HepG2 (cell line): ENCODE measurements around the gene PLPPR3. TPM values are rescaled to one million over a fixed set of nuclear protein-coding genes. Genes with fewer than 3 reads are reported as not detected.

Source experiments
- HNRNPLL ChIP-seq: fragments of 200-400 bp; formaldehyde crosslinking; IDR thresholded peaks from 2 replicates; pipeline ENCODE4 v1.6.1; 2017; ENCODE audit warnings: mild to moderate bottlenecking, low read depth, low read length; ENCODE audit not compliant: poor library complexity, severe bottlenecking
- IKZF4 ChIP-seq: sonication (generic); formaldehyde crosslinking; IDR thresholded peaks from 2 replicates; pipeline ENCODE4 v1.5.1; 2020; ENCODE audit warnings: borderline replicate concordance, mild to moderate bottlenecking, low read depth, missing genetic modification reagents; ENCODE audit errors: not compliant biosample characterization
- JUN ChIP-seq: sonication (generic); formaldehyde crosslinking; IDR thresholded peaks from 2 replicates; pipeline ENCODE4 v1.4.0; 2020; ENCODE audit warnings: mild to moderate bottlenecking, missing genetic modification reagents
- KLF16 ChIP-seq, 2 experiments: sonication (generic) in 1 of 2; formaldehyde crosslinking in 1 of 2; IDR thresholded peaks; 2 replicates each; pipeline versions ENCODE4 v1.6.1 to v1.8.0; 2016 to 2023; ENCODE audit warnings: missing genetic modification reagents in 2 of 2, missing compliant biosample characterization in 1 of 2
- MED8 ChIP-seq: sonication (generic); formaldehyde crosslinking; IDR thresholded peaks from 2 replicates; pipeline ENCODE4 v1.8.1; 2023; ENCODE audit warnings: mild to moderate bottlenecking, missing genetic modification reagents; ENCODE audit not compliant: insufficient replicate concordance
- NBN ChIP-seq: fragments of 450-650 bp; conservative IDR thresholded peaks from 2 replicates; pipeline ENCODE4 v1.6.1; 2017
- SIX1 ChIP-seq: sonication (generic); formaldehyde crosslinking; IDR thresholded peaks from 2 replicates; pipeline ENCODE4 v1.4.0; 2020; ENCODE audit warnings: missing genetic modification reagents, borderline replicate concordance
- TEAD3 ChIP-seq: optimal IDR thresholded peaks from 2 replicates; pipeline ENCODE3; 2016; ENCODE audit warnings: borderline replicate concordance
- ZBTB2 ChIP-seq: sonication (generic); formaldehyde crosslinking; IDR thresholded peaks from 2 replicates; pipeline ENCODE4 v1.8.0; 2022; ENCODE audit warnings: low read depth, missing genetic modification reagents
- ZFP36 ChIP-seq: fragments of 150-350 bp; IDR thresholded peaks from 2 replicates; pipeline ENCODE4 v1.6.1; 2018; ENCODE audit warnings: borderline replicate concordance, low read length, low read depth; ENCODE audit not compliant: partially characterized antibody
- ZFP91 ChIP-seq: sonication (generic); formaldehyde crosslinking; IDR thresholded peaks from 2 replicates; pipeline ENCODE4 v1.9.0; 2022; ENCODE audit warnings: missing genetic modification reagents, mild to moderate bottlenecking, borderline replicate concordance
- ZMAT3 ChIP-seq: sonication (generic); formaldehyde crosslinking; conservative IDR thresholded peaks from 2 replicates; pipeline ENCODE4 v1.7.0; 2021; ENCODE audit warnings: missing genetic modification reagents
- ZNF354B ChIP-seq: sonication (generic); formaldehyde crosslinking; IDR thresholded peaks from 2 replicates; pipeline ENCODE4 v1.8.0; 2022; ENCODE audit warnings: mild to moderate bottlenecking, missing genetic modification reagents
- ZNF44 ChIP-seq: sonication (generic); formaldehyde crosslinking; IDR thresholded peaks from 2 replicates; pipeline ENCODE4 v1.5.1; 2020; ENCODE audit warnings: mild to moderate bottlenecking, missing genetic modification reagents
- ZNF484 ChIP-seq: sonication (generic); formaldehyde crosslinking; IDR thresholded peaks from 2 replicates; pipeline ENCODE4 v1.5.1; 2020; ENCODE audit warnings: mild to moderate bottlenecking, low read depth, missing genetic modification reagents, borderline replicate concordance
- ZNF570 ChIP-seq: sonication (generic); formaldehyde crosslinking; IDR thresholded peaks from 2 replicates; pipeline ENCODE4 v1.4.0; 2020; ENCODE audit warnings: mild to moderate bottlenecking, missing genetic modification reagents, borderline replicate concordance
- ZNF652 ChIP-seq: IDR thresholded peaks from 2 replicates; pipeline ENCODE4 v1.6.1; 2016; ENCODE audit warnings: low read depth, borderline replicate concordance
- ZSCAN20 ChIP-seq: sonication (generic); formaldehyde crosslinking; IDR thresholded peaks from 2 replicates; pipeline ENCODE4 v1.4.0; 2020; ENCODE audit warnings: missing genetic modification reagents, mild to moderate bottlenecking, borderline replicate concordance
- ZSCAN31 ChIP-seq: sonication (generic); formaldehyde crosslinking; IDR thresholded peaks from 2 replicates; pipeline ENCODE4 v1.5.0; 2020; ENCODE audit warnings: low read depth, mild to moderate bottlenecking, missing genetic modification reagents
- polyA plus RNA-seq, 8 experiments: library from polyadenylated mRNA; depleted of rRNA in 3 of 8; stranded (reverse) in 7 of 8; unstranded in 1 of 8; fragments of >200 nt; fragmentation: Illumina TruSeq in 4 of 8; extraction: Trizol in 4 of 8; gene quantifications; 2 replicates each; pipeline versions ENCODE4 v1.2.1 to v1.2.3, GENCODE V29; 2011 to 2016; ENCODE audit warnings: low read depth in 4 of 8, missing spikeins in 1 of 8, mixed read lengths in 1 of 8; ENCODE audit not compliant: insufficient read depth in 1 of 8
- total RNA-seq, 5 experiments: library from RNA; depleted of rRNA; stranded (reverse); fragments of >200 nt; fragmentation: Illumina TruSeq; extraction: Trizol; gene quantifications; 2 replicates each; pipeline ENCODE4 v1.2.3, GENCODE V29; 2016; ENCODE audit warnings: low read depth in 1 of 5
- TF ChIP-seq, protein P1 (sequence below), 2 experiments: IDR thresholded peaks; 2 replicates each; pipeline ENCODE4 v1.6.1; 2011 to 2012; ENCODE audit warnings: low read length in 2 of 2, borderline replicate concordance in 1 of 2, low read depth in 1 of 2, mild to moderate bottlenecking in 1 of 2, moderate library complexity in 1 of 2
- TF ChIP-seq, protein P2 (sequence below): sonication (generic); formaldehyde crosslinking; IDR thresholded peaks from 2 replicates; pipeline ENCODE4 v1.4.0; 2020; ENCODE audit warnings: missing genetic modification reagents

The PLPPR3 gene
- total and polyA plus RNA-seq, 2 of the 13 experiments (the other 11 are each of a cell fraction or from before 2014, with no cell fraction given), result 0.07 to 0.16 TPM

DNA sequence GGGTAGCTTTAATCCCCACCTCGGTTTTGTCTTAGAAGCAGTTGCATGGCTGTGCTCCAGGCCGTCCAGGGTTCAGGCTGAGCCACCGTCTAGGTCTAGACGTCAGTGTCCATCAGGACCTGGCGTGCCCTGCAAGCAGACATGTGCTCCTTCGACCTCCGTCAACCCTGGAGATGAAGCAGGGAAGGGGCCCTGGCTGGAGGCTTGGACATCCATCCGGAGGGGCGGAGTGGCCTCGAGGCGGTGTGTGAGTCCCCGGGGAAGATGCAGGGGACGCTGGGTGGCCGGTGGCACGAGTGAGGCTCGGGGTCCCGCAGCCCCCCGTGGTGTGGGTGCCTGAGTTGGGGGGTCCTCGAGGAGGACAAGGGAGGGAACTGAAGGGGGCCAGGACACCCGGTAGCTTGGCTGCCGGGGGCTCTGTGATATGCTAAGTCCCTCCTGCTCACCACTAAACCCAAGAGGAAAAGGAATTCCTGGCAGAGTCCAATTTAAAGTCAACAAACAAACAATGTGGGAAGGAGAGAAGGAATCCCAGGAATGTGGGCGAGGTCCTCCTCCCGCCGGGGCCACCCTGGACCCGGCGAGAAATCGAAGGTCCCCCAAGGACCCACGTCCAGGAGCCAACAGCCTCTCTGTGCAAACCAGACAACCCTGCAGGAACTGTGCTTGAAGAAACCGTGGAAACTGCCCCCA lies 39.4 kb downstream of the PLPPR3 start (continued):
- TF ChIP-seq TEAD3 (peak; percentile 99), ZSCAN20 (CRISPR knock-in tag) (no peak), NBN (no peak), JUN (no peak), IKZF4 (CRISPR knock-in tag) (no peak), ZFP36 (no peak), ZFP91 (CRISPR knock-in tag) (no peak; the same call in 1 of the 2 replicates), KLF16 (CRISPR knock-in tag; IDR thresholded peaks at IDR 0.05) (peak in 1 of 2 experiments; percentile 55; a peak in 2 of 4 replicates), ZNF44 (no peak), ZNF570 (CRISPR knock-in tag) (no peak), MED8 (CRISPR knock-in tag) (no peak), ZNF484 (CRISPR knock-in tag) (no peak), HNRNPLL (no peak), ZNF652 (CRISPR knock-in tag) (no peak), SIX1 (CRISPR knock-in tag) (no peak), ZMAT3 (peak; percentile 74), ZSCAN31 (CRISPR knock-in tag) (no peak), ZNF354B (no peak), ZBTB2 (CRISPR knock-in tag) (no peak)
- TF ChIP-seq, protein P1, sequence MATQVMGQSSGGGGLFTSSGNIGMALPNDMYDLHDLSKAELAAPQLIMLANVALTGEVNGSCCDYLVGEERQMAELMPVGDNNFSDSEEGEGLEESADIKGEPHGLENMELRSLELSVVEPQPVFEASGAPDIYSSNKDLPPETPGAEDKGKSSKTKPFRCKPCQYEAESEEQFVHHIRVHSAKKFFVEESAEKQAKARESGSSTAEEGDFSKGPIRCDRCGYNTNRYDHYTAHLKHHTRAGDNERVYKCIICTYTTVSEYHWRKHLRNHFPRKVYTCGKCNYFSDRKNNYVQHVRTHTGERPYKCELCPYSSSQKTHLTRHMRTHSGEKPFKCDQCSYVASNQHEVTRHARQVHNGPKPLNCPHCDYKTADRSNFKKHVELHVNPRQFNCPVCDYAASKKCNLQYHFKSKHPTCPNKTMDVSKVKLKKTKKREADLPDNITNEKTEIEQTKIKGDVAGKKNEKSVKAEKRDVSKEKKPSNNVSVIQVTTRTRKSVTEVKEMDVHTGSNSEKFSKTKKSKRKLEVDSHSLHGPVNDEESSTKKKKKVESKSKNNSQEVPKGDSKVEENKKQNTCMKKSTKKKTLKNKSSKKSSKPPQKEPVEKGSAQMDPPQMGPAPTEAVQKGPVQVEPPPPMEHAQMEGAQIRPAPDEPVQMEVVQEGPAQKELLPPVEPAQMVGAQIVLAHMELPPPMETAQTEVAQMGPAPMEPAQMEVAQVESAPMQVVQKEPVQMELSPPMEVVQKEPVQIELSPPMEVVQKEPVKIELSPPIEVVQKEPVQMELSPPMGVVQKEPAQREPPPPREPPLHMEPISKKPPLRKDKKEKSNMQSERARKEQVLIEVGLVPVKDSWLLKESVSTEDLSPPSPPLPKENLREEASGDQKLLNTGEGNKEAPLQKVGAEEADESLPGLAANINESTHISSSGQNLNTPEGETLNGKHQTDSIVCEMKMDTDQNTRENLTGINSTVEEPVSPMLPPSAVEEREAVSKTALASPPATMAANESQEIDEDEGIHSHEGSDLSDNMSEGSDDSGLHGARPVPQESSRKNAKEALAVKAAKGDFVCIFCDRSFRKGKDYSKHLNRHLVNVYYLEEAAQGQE (IDR thresholded peaks at IDR 0.05; ENCODE audit: borderline replicate concordance in 1 of 2, low read depth in 1 of 2, low read length in 2 of 2), result 0 out of 4 replicates have a peak, but pooled peaks of 1 of the 2 experiments have one; percentile 27
- TF ChIP-seq, protein P2, sequence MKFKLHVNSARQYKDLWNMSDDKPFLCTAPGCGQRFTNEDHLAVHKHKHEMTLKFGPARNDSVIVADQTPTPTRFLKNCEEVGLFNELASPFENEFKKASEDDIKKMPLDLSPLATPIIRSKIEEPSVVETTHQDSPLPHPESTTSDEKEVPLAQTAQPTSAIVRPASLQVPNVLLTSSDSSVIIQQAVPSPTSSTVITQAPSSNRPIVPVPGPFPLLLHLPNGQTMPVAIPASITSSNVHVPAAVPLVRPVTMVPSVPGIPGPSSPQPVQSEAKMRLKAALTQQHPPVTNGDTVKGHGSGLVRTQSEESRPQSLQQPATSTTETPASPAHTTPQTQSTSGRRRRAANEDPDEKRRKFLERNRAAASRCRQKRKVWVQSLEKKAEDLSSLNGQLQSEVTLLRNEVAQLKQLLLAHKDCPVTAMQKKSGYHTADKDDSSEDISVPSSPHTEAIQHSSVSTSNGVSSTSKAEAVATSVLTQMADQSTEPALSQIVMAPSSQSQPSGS (CRISPR knock-in tag), result peak; percentile 17; the same call in 1 of the 2 replicates
